HCT116 (cell line): ENCODE measurements around the gene GDF2. TPM values are rescaled to one million over a fixed set of nuclear protein-coding genes. Genes with fewer than 3 reads are reported as not detected.

Source experiments
- ATAC-seq: fragments of 200-7000 bp; cut with Tn5 transposase; 2 replicates; pipeline ENCODE4 v1.9.1; 2020; ENCODE audit warnings: mild to moderate bottlenecking, moderate library complexity
- BruUV-seq: library from RNA; stranded (reverse); fragments of 400-500 nt; replicated peaks from 2 replicates; lab custom pipeline; 2021; lab: Mats Ljungman, UMichigan
- CTCF ChIA-PET: fragments of 300-600 bp; sonication (Branson Sonifier 250); formaldehyde crosslinking; loops from one replicate; lab custom pipeline; 2021; ENCODE audit warnings: antibody characterized with exemption; lab: Charles Lee
- POLR2A ChIA-PET: fragments of 300-600, 350-600 bp; sonication (Branson Sonifier 250); formaldehyde crosslinking; loops from one replicate; lab custom pipeline; 2021; ENCODE audit warnings: antibody characterized with exemption; lab: Charles Lee
- RAD21 ChIA-PET, 2 experiments: fragments of 300-600 bp; sonication (Branson Sonifier 250); formaldehyde crosslinking; loops; one replicate each; lab custom pipeline; 2023; ENCODE audit warnings: low total read pairs in 2 of 2; ENCODE audit not compliant: uncharacterized antibody in 2 of 2, unreplicated experiment in 2 of 2, low non-redundant PET in 1 of 2; lab: Charles Lee
- DNase-seq: peaks from one replicate; pipeline ENCODE4 v3.0.0-alpha.2; 2010; ENCODE audit warnings: low read depth, low spot score
- H2AFZ ChIP-seq: fragments of 200-600 bp; shearing (Covaris generic), sonication (generic); 2 replicates; pipeline ENCODE4 v1.6.1; 2017; ENCODE audit warnings: low read depth, mixed run types, mixed read lengths, antibody characterized with exemption, low read length; ENCODE audit not compliant: poor library complexity, severe bottlenecking
- H3K27ac ChIP-seq: 2 replicates; pipeline ENCODE4 v1.5.1; 2012; ENCODE audit warnings: low read depth, low read length
- H3K27me3 ChIP-seq: fragments of 200-600 bp; sonication (generic); 2 replicates; pipeline ENCODE4 v1.6.1; 2016; ENCODE audit warnings: mixed run types, low read length, mixed read lengths; ENCODE audit not compliant: insufficient read depth
- H3K36me3 ChIP-seq, 2 experiments: fragments of 200-500 bp in 1 of 2; fragments of 200-600 bp in 1 of 2; sonication (Bioruptor generic) in 1 of 2; sonication (generic) in 1 of 2; 2 replicates each; pipeline versions ENCODE4 v1.5.1 to v1.6.1; 2014 to 2016; ENCODE audit warnings: low read length in 2 of 2, inconsistent platforms in 1 of 2, mixed read lengths in 1 of 2, mixed run types in 1 of 2; ENCODE audit not compliant: insufficient read depth in 2 of 2, control insufficient read depth in 1 of 2
- H3K4me1 ChIP-seq, 2 experiments: fragments of 200-600 bp in 1 of 2; sonication (generic) in 1 of 2; 2 replicates each; pipeline versions ENCODE4 v1.5.1 to v1.6.1; 2012 to 2017; ENCODE audit warnings: low read length in 2 of 2, inconsistent platforms in 1 of 2, mild to moderate bottlenecking in 1 of 2, mixed read lengths in 1 of 2, mixed run types in 1 of 2, moderate library complexity in 1 of 2; ENCODE audit not compliant: insufficient read depth in 2 of 2, control insufficient read depth in 1 of 2
- H3K4me2 ChIP-seq: fragments of 200-600 bp; sonication (generic); 2 replicates; pipeline ENCODE4 v1.6.1; 2017; ENCODE audit warnings: mixed run types, low read length, mixed read lengths
- H3K4me3 ChIP-seq, 2 experiments: fragments of 200-600 bp in 1 of 2; sonication (generic) in 1 of 2; replicated peaks in 1 of 2; 2 replicates each; pipeline ENCODE4 v1.5.1; 2011 to 2016; ENCODE audit warnings: low read length in 2 of 2, control low read depth in 1 of 2, low read depth in 1 of 2, mild to moderate bottlenecking in 1 of 2, mixed read lengths in 1 of 2, mixed run types in 1 of 2
- H3K79me2 ChIP-seq: fragments of 200-600 bp; sonication (generic); 2 replicates; pipeline ENCODE4 v1.6.1; 2017; ENCODE audit warnings: mild to moderate bottlenecking, mixed run types, low read length, moderate library complexity, mixed read lengths; ENCODE audit not compliant: insufficient read depth
- H3K9ac ChIP-seq: fragments of 200-600 bp; sonication (generic); 2 replicates; pipeline ENCODE4 v1.6.1; 2016; ENCODE audit warnings: low read length, mixed read lengths
- H3K9me2 ChIP-seq: fragments of 200-600 bp; sonication (generic), shearing (Covaris generic); 2 replicates; pipeline ENCODE4 v1.6.1; 2017; ENCODE audit warnings: mixed run types, mild to moderate bottlenecking, moderate library complexity; ENCODE audit not compliant: insufficient read depth
- H3K9me3 ChIP-seq, 2 experiments: fragments of 200-500 bp in 1 of 2; fragments of 200-600 bp in 1 of 2; sonication (Bioruptor generic) in 1 of 2; sonication (generic) in 1 of 2; 2 replicates each; pipeline ENCODE4 v1.6.1; 2014 to 2017; ENCODE audit warnings: low read length in 2 of 2, mixed read lengths in 2 of 2, inconsistent platforms in 1 of 2, low read depth in 1 of 2, mild to moderate bottlenecking in 1 of 2, mixed run types in 1 of 2, moderate library complexity in 1 of 2; ENCODE audit not compliant: control insufficient read depth in 1 of 2, insufficient read depth in 1 of 2
- H4K20me1 ChIP-seq: fragments of 200-600 bp; sonication (generic), shearing (Covaris generic); 2 replicates; pipeline ENCODE4 v1.6.1; 2017; ENCODE audit warnings: mixed run types, mild to moderate bottlenecking, moderate library complexity; ENCODE audit not compliant: insufficient read depth
- CBX3 ChIP-seq: IDR thresholded peaks from 2 replicates; pipeline ENCODE4 v1.6.1; 2012; ENCODE audit warnings: low read depth
- CEBPB ChIP-seq: IDR thresholded peaks from 2 replicates; pipeline ENCODE4 v1.6.1; 2012; ENCODE audit warnings: low read depth
- EGR1 ChIP-seq: IDR thresholded peaks from 2 replicates; pipeline ENCODE4 v1.6.1; 2012; ENCODE audit warnings: low read depth
- EZH2 ChIP-seq: fragments of 200-600 bp; sonication (generic); IDR thresholded peaks from 2 replicates; pipeline ENCODE4 v1.6.1; 2017; ENCODE audit warnings: antibody characterized with exemption, mixed run types
- EZH2phosphoT487 ChIP-seq: fragments of 200-600 bp; IDR thresholded peaks from 2 replicates; pipeline ENCODE4 v1.6.1; 2018; ENCODE audit warnings: antibody characterized with exemption, borderline replicate concordance
- JUND ChIP-seq: IDR thresholded peaks from 2 replicates; pipeline ENCODE4 v1.6.1; 2012
- POLR2A ChIP-seq: IDR thresholded peaks from 2 replicates; pipeline ENCODE4 v1.7.0; 2011; ENCODE audit warnings: borderline replicate concordance; ENCODE audit not compliant: insufficient read depth, insufficient read length; ENCODE audit errors: extremely low read depth
- POLR2AphosphoS5 ChIP-seq: IDR thresholded peaks from 2 replicates; pipeline ENCODE4 v1.6.1; 2011; ENCODE audit warnings: mild to moderate bottlenecking, low read depth, low read length, moderate library complexity
- RAD21 ChIP-seq: IDR thresholded peaks from 2 replicates; pipeline ENCODE4 v1.6.1; 2012; ENCODE audit warnings: low read depth, mild to moderate bottlenecking
- SP1 ChIP-seq: IDR thresholded peaks from 2 replicates; pipeline ENCODE4 v1.6.1; 2012; ENCODE audit warnings: low read depth
- YY1 ChIP-seq: IDR thresholded peaks from 2 replicates; pipeline ENCODE4 v1.6.1; 2011; ENCODE audit warnings: low read length, low read depth, moderate library complexity, mild to moderate bottlenecking; ENCODE audit not compliant: insufficient replicate concordance; ENCODE audit errors: extremely low read depth
- ZNF274 ChIP-seq: fragments of 200-500 bp; sonication (Bioruptor generic); IDR thresholded peaks from 2 replicates; pipeline ENCODE4 v1.6.1; 2014; ENCODE audit warnings: mild to moderate bottlenecking, low read depth, low read length, inconsistent platforms
- intact Hi-C: fragments of 100-400 bp; cut with micrococcal nuclease; formaldehyde crosslinking; loops from 2 replicates; pipeline ENCODE4 v1.10.0; 2022
- total RNA-seq: library from RNA; stranded (reverse); gene quantifications from one replicate; pipeline ENCODE4 v1.2.1, GENCODE V29; 2021; ENCODE audit not compliant: unreplicated experiment
- TF ChIP-seq, protein P1 (sequence below): IDR thresholded peaks from 2 replicates; pipeline ENCODE4 v1.6.1; 2012
- TF ChIP-seq, protein P2 (sequence below), 3 experiments: fragments of 200-600 bp in 1 of 3; sonication (generic) in 1 of 3; IDR thresholded peaks in 2 of 3; conservative IDR thresholded peaks in 1 of 3; 2 replicates each; pipeline ENCODE4 v1.5.1; 2012 to 2017; ENCODE audit warnings: low read depth in 2 of 3, low read length in 2 of 3, antibody characterized with exemption in 1 of 3, borderline replicate concordance in 1 of 3, control low read depth in 1 of 3, mild to moderate bottlenecking in 1 of 3, mixed read lengths in 1 of 3, mixed run types in 1 of 3, moderate library complexity in 1 of 3; ENCODE audit not compliant: insufficient read depth in 1 of 3
- TF ChIP-seq, protein P3 (sequence below): IDR thresholded peaks from 2 replicates; pipeline ENCODE4 v1.6.1; 2012; ENCODE audit warnings: low read depth
- TF ChIP-seq, protein P4 (sequence below): IDR thresholded peaks from 2 replicates; pipeline ENCODE4 v1.6.1; 2012

The GDF2 gene
- total RNA-seq, 1 experiment from 2014 or later, result not detected

GRCh38 chr10:47282657-47283018 is 39.6 kb upstream of the GDF2 start:
- H3K27me3 ChIP-seq, result no peaks in the 10 kb centered on the region
- H3K27ac ChIP-seq, result no peak overlapping the region
- H4K20me1 ChIP-seq, result no peaks in the 10 kb centered on the region
- no peak overlapping the region for H3K4me2 ChIP-seq
- TF ChIP-seq CEBPB (no peak), POLR2AphosphoS5 (no peak), EGR1 (no peak), RAD21 (no peak), EZH2phosphoT487 (no peak), YY1 (no peak), POLR2A (no peak), CBX3 (no peak), SP1 (no peak), JUND (no peak), EZH2 (no peak), ZNF274 (no peak)
- TF ChIP-seq, protein P1, sequence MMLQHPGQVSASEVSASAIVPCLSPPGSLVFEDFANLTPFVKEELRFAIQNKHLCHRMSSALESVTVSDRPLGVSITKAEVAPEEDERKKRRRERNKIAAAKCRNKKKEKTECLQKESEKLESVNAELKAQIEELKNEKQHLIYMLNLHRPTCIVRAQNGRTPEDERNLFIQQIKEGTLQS, result no peak
- TF ChIP-seq, protein P2, sequence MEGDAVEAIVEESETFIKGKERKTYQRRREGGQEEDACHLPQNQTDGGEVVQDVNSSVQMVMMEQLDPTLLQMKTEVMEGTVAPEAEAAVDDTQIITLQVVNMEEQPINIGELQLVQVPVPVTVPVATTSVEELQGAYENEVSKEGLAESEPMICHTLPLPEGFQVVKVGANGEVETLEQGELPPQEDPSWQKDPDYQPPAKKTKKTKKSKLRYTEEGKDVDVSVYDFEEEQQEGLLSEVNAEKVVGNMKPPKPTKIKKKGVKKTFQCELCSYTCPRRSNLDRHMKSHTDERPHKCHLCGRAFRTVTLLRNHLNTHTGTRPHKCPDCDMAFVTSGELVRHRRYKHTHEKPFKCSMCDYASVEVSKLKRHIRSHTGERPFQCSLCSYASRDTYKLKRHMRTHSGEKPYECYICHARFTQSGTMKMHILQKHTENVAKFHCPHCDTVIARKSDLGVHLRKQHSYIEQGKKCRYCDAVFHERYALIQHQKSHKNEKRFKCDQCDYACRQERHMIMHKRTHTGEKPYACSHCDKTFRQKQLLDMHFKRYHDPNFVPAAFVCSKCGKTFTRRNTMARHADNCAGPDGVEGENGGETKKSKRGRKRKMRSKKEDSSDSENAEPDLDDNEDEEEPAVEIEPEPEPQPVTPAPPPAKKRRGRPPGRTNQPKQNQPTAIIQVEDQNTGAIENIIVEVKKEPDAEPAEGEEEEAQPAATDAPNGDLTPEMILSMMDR (IDR thresholded peaks at IDR 0.05 in 2 of 3, conservative IDR thresholded peaks at IDR 0.05 in 1 of 3; ENCODE audit: borderline replicate concordance in 1 of 3, insufficient read depth in 1 of 3, low read depth in 2 of 3, low read length in 2 of 3), result no peak
- TF ChIP-seq, protein P3, sequence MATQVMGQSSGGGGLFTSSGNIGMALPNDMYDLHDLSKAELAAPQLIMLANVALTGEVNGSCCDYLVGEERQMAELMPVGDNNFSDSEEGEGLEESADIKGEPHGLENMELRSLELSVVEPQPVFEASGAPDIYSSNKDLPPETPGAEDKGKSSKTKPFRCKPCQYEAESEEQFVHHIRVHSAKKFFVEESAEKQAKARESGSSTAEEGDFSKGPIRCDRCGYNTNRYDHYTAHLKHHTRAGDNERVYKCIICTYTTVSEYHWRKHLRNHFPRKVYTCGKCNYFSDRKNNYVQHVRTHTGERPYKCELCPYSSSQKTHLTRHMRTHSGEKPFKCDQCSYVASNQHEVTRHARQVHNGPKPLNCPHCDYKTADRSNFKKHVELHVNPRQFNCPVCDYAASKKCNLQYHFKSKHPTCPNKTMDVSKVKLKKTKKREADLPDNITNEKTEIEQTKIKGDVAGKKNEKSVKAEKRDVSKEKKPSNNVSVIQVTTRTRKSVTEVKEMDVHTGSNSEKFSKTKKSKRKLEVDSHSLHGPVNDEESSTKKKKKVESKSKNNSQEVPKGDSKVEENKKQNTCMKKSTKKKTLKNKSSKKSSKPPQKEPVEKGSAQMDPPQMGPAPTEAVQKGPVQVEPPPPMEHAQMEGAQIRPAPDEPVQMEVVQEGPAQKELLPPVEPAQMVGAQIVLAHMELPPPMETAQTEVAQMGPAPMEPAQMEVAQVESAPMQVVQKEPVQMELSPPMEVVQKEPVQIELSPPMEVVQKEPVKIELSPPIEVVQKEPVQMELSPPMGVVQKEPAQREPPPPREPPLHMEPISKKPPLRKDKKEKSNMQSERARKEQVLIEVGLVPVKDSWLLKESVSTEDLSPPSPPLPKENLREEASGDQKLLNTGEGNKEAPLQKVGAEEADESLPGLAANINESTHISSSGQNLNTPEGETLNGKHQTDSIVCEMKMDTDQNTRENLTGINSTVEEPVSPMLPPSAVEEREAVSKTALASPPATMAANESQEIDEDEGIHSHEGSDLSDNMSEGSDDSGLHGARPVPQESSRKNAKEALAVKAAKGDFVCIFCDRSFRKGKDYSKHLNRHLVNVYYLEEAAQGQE, result no peak
- TF ChIP-seq, protein P4, sequence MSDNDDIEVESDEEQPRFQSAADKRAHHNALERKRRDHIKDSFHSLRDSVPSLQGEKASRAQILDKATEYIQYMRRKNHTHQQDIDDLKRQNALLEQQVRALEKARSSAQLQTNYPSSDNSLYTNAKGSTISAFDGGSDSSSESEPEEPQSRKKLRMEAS, result no peak
- no peaks in the 10 kb centered on the region for H3K9me3 ChIP-seq
- no peak overlapping the region for H2AFZ ChIP-seq
- intact Hi-C loops, result no loop called here
- no TSS peak for BruUV-seq
- no peak overlapping the region for H3K4me3 ChIP-seq
- H3K36me3 ChIP-seq, result no peaks in the 10 kb centered on the region
- no peaks in the 10 kb centered on the region for H3K9me2 ChIP-seq
- peaks cover 2 to 4% of the 10 kb centered on the region in 2 experiments; a peak in 3 of 4 replicates for H3K4me1 ChIP-seq
- ChIA-PET POLR2A (no interaction called here), CTCF (no interaction called here), RAD21 (no interaction called here)
- no peak overlapping the region for H3K9ac ChIP-seq
- ATAC-seq (no peak), DNase-seq (no peak)
- H3K79me2 ChIP-seq, result no peaks in the 10 kb centered on the region
